Stimulated activated CD4-positive, alpha-beta T cell treated with anti-CD3 and anti-CD28 coated beads, Interleukin-12 subunit alpha, Interleukin-12 subunit beta, amount 100 ng/mL, for 24 hours (primary cell): ENCODE data around the gene ASH1L.
"Not testable (repeated sequence)": the region's sequence is repeated elsewhere in the genome, so short reads cannot be mapped to it uniquely, and the experiment has no call there.

Experiments
- DNase-seq, 2 experiments: peaks; one replicate each; pipeline ENCODE4 v3.0.0-alpha.2; 2020; ENCODE audit warnings: low read depth in 2 of 2

Gene ASH1L

DNA sequence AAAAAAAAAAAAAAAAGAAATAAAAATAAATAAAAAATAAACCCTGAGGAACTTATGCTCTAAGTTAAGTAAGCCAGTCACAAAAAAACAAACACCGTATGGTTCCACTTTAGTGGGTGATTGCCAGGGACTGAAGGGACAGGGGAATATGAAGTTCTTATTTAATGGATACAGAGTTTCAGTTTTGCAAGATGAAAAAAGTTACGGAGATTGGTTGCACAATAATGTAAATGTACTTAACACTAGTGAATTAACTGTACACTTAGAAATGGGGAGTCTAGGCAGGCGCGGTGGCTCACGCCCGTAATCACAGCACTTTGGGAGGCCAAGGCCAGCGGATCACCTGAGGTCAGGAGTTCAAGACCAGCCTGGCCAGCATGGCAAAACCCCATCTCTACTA is 111.4 kb downstream of the ASH1L start:
- DNase-seq = no peak

DNA sequence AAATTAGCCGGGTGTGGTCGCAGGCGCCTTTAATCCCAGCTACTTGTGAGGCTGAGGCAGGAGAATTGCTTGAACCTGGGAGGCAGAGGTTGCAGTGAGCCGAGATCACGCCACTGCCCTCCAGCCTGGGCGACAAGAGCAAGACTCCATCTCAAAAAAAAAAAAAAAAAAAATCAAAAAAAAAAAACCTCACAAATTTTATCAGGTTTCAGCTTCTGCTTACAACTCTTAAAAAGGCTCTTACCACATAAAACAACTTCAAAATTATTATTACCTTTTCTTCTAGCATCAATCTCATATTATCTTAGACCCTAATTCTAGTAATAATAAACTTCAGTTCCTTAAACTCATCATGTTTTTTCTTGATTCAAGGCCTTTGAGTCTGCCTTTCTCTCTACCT is 120.2 kb downstream of the ASH1L start:
- DNase-seq = not testable (repeated sequence)

DNA sequence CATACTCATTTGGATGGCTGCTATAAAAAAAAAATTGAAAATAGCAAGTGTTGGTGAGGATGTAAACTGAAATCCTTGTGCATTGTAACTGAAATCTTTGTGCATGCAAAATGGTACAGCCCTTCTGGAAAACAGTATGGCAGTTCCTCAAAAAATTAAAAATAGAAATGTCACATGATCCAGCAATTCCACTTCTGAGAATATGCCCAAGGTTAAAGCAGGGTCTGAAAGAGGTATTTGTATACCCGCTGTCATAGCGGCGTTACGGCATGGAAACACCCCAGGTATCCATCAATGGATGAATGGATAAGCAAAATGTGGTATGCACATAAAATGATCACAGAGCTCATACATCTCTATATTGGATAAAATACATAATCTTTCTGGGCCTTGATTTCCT is 125.2 kb downstream of the ASH1L start:
- no peak for DNase-seq

DNA sequence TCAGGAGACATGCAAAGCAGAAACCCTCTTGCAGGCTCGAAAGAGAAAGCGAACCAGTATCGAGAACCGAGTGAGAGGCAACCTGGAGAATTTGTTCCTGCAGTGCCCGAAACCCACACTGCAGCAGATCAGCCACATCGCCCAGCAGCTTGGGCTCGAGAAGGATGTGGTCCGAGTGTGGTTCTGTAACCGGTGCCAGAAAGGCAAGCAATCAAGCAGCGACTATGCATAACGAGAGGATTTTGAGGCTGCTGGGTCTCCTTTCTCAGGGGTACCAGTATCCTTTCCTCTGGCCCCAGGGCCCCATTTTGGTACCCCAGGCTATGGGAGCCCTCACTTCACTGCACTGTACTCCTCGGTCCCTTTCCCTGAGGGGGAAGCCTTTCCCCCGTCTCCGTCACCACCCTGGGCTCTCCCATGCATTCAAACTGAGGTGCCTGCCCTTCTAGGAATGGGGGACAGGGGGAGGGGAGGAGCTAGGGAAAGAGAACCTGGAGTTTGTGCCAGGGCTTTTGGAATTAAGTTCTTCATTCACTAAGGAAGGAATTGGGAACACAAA is 128.7 kb downstream of the ASH1L start:
- not testable (repeated sequence) for DNase-seq

DNA sequence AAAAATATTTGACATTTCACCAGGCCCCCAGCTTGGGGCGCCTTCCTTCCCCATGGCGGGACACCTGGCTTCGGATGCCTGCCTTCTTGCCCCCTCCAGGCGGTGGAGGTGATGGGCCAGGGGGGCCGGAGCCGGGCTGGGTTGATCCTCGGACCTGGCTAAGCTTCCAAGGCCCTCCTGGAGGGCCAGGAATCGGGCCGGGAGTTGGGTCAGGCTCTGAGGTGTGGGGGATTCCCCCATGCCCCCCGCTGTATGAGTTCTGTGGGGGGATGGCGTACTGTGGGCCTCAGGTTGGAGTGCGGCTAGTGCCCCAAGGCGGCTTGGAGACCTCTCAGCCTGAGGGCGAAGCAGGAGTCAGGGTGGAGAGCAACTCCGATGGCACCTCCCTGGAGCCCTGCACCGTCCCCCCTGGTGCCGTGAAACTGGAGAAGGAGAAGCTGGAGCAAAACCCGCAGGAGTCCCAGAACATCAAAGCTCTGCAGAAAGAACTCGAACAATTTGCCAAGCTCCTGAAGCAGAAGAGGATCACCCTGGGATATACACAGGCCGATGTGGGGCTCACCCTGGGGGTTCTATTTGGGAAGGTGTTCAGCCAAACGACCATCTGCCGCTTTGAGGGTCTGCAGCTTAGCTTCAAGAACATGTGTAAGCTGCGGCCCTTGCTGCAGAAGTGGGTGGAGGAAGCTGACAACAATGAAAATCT is 129.3 kb downstream of the ASH1L start:
- not testable (repeated sequence) for DNase-seq

DNA sequence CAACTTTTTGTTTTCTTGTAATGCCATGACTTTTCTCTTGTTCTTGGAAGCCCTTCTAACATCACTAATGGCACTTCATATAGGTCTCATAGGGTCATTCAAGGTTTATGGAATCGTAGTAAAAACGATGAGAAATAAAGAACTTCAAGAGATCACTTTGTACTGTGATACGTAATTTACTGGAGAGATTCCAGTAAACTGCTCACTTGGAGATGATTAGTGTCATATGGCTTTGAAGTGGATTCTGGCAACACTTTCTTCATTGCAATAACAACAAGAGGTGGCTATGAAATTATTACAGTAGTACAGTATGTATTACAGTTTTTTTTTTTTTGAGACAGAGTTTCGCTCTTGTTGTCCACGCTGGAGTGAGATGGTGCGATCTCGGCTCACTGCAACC is 138.5 kb downstream of the ASH1L start:
- no peak for DNase-seq

DNA sequence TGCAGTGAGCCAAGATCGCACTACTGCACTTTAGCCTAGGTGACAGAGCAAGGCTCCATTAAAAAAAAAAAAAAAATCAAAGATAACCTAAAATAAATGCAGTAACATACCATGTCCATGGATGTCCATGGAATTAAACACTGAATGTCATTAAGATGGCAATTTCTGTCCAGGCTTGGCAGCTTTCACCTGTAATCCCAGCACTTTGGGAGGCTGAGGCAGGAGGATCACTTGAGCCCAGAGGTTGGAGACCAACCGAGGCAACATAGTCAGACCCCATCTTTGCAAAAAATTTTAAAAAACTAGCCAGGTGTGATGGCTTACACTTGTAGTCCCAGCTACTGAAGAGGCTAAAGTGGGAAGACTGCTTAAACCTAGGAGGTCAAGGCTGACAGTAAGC is 141.8 kb downstream of the ASH1L start:
- DNase-seq = no peak

DNA sequence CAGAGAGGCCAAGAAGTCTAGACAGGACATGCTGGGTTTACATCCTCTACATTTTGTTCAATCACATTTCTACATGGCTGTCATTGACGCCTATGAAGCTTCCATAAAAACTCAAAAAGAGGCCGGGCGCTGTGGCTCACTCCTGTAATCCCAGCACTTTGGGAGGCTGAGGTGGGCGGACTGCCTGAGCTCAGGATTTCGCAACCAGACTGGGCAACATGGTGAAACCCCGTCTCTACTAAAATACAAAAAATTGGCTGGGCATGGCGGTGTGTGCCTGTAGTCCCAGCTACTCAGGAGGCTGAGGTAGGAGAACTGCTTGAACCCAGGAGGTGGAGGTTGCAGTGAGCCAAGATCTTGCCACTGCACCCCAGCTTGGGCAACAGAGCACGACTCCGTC is 150.8 kb downstream of the ASH1L start:
- not testable (repeated sequence) for DNase-seq

DNA sequence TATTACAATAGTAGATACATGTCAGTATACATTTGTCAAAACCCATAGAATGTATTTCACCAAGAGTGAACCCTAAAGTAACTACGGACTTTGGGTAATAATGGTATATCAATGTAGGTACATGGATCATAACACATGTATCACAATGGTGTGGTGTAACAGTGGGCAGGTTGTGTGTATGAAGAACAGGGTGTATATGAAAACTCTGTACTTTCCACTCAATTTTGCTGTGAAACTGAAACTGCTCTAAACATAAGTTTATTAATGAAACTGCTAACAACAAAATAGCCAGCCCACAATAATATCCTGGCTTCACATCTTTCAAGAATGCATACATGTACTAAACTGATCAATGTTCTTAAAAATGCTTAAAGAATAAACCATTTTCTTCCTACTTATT is 151.7 kb downstream of the ASH1L start:
- DNase-seq = no peak

DNA sequence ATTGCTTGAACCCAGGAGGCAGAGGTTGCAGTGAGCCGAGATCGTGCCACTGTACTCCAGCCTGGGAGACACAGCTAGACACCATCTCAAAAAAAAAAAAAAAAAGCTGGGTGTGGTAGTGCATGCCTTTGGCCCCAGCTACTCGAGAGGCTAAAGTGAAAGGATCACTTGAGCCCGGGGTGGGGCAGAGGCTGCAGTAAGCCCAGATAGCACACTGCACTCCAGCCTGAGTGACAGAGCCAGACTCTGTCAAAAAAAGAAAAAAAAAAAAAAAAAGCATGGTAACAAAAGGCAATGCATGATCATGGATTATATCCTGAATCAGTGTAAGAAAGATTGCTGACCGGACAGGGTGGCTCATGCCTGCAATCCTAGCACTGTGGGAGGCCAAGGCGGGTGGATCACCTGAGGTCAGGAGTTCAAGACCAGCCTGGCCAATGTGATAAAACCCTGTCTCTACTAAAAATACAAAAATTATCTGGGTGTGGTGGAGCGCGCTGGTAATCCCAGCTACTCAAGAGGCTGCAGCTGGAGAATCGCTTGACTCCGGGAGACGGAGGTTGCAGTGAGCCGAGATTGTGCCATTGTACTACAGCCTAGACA is 165.6 kb downstream of the ASH1L start:
- no peak for DNase-seq

DNA sequence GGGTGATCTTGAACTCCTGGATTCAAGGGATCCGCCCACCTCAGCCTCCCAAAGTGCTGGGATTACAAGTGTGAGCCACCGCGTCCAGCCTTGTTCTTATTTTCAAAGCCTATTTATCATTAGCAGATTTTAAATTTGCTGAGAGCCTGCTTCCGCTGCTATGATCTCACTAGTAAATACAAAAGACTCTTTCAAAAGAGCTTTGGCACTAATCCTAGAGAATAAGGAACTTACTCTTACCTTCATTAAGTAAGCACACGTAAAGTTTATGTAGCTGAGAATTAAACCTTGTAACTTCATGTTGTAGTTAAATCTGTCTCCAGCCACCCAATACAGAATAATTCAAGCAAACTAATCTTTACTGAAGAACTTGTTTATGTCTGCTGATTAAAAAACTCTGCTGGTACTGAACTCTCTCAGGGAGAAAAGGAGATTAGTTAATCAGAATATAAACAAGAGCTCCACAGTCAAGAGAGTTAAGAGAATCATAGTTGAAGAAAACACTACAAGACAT is 169.6 kb downstream of the ASH1L start:
- DNase-seq = no peak

DNA sequence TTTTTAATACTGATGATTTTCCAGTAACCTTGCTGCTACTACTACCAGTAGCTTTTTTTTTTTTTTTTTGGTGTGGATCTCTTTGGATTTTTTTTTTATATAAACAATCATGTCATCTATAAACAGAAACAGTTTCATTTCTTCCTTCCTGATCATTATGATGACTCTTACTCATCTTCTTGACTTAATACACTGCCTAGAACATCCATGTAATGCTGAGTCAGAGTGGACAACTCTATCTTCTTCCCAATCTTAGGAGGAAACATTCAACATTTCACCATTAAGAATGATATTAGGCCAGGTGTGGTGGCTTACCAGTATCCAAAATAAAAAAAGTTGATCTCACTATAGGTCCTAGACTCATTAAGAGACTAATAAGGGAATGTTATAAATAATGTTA is 172.8 kb downstream of the ASH1L start:
- no peak for DNase-seq

DNA sequence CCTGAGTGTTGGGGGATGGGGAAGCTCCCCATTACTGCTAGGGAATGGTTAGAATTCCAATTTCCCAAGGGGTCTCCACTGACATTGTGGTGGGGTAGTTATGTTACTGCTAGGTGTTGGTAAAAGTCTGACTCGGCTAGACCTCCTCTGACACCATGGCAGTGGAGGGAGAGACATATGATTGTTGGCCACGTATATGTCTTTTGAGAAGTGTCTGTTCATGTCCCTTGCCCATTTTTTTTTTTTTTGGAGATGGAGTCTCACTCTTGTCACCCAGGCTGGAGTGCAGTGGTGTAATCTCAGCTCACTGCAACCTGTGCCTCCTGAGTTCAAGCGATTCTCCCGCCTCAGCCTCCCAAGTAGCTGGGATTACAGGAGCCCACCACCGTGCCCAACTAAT is 176.8 kb downstream of the ASH1L start:
- not testable (repeated sequence) for DNase-seq

DNA sequence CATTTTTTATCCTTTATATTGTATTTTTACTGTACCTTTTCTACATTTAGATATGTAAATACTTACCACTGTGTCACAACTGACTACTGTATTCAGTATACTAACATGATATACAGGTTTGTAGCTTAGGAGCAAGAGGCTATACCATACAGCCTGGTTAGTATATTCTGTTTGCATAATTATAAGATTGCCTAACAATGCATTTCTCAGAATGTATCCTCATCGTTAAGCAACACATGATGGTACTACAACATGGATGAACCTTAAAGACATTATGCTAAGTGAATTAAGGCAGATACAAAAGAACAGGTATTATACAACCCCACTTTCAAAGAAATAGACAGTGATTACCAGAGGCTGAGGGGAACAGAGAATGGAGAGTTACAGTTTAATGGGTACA is 179.2 kb downstream of the ASH1L start:
- no peak for DNase-seq

DNA sequence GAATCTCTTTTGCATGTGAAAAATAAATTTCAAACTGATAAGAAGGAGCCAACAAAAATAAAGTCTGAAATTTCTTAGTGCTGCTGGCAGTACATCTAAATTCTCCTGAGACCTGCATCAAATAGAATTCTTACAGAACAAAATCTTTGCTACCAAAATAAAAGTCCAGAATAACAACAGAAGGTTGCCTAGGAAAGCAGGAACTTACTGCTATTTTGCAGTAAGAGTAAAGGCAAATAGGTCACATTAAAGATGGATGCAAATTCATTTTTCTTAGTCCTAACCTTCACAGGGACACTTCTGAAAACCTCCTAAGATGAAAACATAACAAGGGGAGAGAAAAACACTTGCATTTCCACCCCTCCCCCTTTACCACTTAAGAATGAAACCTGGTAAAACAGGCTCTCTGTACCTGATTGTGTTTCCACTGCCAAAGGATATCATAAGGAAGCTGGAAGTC is 182.9 kb downstream of the ASH1L start:
- DNase-seq = no peak

DNA sequence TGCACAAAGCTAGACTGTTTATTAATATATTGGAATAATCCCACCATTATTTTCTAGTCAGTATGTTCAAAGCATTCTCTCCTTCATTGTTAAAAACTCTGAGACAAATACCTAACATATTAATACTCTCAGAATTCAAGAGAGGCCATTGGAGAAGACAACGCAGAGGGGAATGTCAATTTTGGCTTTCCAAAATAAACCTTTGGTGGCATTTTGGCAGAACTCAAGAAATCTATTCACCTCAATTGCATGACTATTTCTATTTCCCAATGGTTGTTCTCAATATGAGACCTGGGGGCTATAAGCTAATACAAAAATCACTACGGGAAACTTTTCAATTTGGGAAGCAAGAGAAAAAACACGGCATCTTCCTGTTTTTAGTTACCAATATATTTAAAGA is 183.4 kb downstream of the ASH1L start:
- no peak for DNase-seq

DNA sequence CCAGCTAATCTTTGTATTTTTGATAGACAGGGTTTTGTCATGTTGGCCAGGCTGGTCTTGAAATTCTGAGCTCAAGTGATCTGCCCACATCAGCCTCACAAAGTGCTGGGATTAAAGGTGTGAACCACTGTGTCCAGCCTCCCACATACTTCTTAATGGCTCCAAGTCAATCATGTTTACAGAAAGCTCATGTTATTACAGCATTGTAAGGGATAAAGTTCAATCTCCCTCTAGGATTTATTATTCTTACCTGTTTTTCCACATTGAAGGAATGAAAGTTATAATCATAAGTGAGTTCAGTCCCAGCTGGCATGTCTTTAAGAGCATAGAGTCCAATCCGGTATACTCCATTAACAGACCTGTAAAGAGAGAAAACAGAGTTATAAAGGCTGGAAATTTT is 202.6 kb downstream of the ASH1L start:
- no peak for DNase-seq

DNA sequence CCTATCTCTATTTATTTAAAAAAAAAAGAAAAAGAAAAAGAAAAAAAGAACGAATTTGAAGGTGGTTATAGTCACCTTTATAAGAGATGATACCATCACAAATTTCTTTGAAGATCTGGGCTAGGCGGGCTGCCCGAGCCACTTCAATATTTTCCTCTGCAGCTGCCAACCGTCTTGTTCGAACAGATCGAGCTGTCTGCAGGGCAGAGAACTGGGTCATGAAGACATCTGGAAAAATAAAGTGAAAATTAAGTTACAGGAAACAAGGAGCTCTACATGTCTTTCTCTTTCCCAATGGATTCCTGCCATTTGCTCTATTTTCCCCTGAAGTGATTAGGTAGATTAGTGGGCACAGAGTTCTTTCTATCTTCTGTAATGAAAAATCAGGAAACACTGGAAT is 210.0 kb downstream of the ASH1L start:
- no peak for DNase-seq

DNA sequence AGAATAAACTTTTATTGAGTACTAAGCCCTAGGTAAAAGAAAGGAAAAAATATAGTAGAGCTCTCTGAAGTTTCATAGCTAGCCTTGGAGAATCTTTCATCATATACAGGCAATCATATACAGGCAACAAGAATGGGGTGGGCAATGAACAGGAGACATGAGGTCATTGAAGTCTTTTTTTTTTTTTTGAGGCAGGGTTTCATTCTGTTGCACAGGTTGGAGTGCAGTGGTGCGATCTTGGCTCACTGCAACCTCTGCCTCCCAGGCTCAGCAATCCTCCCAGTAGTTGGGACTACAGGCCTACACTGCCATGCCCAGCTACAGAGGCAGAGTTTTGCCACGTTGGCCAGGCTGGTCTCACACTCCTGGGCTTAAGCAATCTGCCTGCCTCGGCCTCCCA is 219.8 kb downstream of the ASH1L start:
- no peak for DNase-seq

DNA sequence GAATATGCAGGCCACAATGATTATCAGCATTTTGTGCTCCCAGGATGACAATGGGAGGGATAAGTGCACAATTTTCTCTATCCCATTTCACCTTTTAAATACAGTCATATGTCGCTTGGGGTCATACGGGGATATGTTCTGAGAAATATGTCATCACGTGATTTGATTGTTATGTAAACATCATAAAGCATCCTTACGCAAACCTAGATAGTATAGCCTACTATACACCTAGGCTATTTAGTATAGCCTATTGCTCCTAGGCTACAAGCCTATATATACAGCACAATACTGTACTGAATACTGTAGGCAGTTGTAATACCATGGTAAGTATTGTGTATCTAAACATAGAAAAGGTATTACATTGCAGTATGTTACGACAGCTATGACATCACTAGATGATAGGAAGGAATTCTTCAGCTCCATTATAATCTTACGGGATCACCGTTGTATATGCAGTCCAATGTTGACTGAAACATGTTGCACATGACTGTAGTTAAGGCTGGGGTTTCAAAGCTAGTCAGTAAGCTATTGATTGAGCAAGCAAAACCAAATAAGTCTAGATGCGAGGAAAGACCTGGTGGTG is 223.0 kb downstream of the ASH1L start:
- no peak for DNase-seq

DNA sequence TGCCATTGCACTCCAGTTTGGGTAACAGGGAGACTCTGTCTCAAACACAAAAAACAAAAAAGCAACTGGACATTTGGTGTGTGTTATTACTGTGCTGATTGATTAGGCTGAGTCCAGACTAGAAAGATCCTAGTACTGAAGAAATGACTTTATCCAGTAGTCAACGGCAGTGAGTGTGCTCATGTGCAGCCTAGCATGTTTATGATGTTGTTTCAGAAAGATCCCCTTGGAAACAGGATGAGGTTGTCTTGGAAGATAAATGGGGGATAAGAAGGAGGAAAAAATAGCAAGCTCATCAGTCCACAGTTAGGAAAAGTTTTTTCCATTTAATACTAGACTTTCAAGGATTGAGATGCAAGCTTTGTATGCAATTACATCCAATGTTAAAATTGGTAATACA is 227.6 kb downstream of the ASH1L start:
- DNase-seq = no peak

DNA sequence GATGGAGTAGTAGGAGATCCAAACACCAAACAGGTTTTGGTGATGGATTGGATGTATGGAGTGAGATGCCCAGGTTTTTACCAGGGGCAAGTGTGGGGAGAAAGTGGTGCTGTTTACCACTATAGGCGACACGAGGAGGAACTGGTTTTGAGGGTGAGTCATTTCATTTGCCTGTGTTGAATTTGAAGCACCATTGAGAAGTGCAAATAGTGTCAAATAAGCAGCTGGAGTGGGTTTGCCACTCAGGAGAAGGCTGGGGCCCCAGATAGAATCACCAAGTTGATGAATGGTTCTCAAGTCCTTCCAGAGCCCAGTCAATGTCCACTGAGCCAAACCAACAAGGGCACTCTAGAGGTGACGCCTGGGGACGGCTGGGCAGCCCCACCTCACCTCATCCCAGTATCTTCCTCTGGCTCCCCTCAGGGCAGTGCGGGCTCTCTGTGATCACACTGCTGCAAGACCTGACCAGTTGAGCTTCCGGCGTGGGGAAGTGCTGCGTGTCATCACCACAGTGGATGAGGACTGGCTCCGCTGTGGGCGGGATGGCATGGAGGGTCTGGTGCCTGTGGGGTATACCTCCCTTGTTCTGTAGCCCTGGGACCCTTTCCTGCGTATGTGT is 232.5 kb downstream of the ASH1L start:
- no peak for DNase-seq
